CD4-positive, alpha-beta T cell treated with Interleukin-15 for 4 hours (primary cell): ENCODE results near the gene SHE.

Source experiments
- DNase-seq: peaks from one replicate; pipeline ENCODE4 v3.0.0-alpha.2; 2020; ENCODE audit warnings: low spot score

SHE gene

DNA sequence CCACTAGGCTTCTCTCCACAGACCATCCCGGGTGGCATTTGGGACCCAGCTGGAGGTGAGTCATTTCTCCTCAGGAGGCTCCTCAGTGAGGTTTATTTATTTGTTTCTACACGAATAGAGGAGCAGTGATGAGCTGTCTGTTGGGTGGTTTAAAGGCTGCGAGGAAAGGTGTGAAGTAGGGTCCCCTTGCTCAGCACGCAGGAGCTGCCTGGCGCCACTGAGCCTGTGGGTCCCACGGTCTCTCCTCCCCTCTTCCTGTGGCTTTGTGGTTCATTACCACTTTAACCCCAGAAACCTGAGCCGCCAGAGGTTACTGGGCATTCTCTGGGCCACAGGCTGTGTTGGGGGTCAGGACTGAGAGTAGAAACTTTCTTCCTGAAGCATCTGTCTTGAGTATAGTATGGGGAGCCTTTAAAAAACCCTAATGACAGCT is 57.2 kb downstream of the SHE start:
- peak; percentile 56 for DNase-seq

DNA sequence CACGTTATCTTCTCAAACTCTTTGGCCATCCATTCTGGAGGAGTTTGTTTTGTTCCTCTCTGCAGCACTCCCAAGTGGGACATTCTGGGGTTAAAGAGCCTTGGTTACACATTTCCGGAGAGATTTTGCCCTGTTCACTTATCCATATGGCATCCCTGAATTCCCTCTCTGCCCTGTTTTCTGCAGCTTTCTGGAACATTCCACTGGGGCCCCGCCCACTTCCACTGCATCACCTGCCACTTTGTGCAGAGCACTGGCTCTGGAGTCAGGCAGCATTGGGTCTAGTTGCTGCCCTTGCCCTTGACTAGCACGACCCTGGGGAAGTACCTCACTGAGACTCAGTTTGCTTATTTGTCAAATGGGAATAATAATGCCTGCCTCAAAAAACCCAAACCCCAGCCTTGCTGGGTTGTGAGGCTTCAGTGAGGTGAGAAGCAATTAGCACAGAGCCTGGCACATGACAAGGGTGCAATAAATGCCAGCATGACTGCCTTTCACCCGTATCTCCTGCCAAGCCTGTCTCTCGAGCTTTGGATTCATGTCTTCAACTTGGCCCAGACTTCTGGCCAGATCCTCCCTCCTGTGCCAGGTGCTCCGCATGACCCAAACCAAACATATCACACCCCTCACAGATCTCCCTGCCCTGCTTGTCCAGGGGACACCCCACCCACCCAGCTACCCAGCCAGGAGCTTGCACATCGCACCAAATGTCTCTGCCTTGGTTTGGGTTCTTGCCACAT is 58.8 kb downstream of the SHE start:
- DNase-seq, result no peak

DNA sequence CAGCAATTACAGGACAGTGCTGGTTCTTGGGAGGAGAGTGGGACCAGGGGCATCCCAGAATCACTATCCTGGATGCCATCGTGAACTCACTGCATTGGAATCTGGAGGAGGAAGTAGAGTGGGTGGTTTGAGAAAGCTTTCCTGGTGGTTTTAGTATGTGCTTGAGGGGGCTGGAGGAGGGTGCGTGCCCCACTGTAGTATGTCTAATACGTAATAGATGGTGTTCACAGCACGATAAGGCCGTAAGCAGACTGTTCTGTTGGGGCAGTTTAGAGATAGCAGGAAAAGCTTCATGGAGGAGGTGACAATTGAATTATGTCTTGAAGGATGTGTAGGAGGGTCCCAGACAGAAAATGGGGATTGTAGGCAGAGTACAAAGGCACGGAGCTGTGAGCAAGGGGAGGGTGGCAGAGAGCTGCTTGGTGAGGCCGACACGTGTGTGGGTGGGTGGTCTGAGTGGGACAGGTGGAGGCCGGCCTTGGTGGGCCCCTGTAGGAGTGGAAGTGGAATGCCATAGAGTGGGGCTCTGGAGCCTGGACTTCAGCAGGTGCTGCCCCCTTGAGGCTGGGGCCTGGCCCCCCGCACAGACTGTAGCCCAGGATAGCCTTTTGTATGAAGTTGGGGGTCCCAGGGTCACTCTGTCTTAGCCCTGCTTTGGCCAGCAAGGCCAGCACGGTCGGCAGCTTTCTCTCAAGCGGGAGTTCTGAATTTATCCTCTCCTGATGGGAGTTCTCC is 60.0 kb downstream of the SHE start:
- no peak for DNase-seq

DNA sequence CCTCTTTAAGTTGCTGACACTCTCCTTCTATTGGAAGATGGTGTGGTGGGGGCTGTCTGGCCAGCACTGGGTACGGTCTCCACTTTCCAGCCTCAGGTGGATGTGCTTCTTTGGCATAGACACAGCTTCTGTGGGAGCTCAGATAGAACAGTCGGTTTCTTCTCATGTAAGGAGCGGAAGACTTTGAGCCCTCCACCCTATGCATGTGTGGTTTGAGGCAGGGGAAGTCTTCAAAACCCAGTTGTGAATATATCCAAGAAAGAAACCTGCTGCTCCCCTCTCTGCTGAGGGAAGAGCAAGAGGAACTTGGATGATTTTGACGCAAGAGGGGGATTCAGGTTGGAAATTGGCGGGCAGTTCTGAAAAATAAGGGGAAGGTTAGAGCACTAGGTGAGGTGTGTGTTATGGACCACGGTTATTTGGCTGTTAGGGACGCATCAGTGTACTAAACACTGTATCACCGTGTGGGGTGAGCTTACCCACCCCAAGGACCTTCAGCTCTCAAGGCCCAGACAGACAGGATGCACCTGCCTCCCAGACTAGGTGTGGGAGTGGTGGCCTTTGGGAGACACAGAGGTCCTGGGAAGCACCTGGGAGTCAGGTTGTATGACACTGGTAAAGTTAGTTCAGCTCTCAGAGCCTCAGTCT is 60.8 kb downstream of the SHE start:
- no peak for DNase-seq

DNA sequence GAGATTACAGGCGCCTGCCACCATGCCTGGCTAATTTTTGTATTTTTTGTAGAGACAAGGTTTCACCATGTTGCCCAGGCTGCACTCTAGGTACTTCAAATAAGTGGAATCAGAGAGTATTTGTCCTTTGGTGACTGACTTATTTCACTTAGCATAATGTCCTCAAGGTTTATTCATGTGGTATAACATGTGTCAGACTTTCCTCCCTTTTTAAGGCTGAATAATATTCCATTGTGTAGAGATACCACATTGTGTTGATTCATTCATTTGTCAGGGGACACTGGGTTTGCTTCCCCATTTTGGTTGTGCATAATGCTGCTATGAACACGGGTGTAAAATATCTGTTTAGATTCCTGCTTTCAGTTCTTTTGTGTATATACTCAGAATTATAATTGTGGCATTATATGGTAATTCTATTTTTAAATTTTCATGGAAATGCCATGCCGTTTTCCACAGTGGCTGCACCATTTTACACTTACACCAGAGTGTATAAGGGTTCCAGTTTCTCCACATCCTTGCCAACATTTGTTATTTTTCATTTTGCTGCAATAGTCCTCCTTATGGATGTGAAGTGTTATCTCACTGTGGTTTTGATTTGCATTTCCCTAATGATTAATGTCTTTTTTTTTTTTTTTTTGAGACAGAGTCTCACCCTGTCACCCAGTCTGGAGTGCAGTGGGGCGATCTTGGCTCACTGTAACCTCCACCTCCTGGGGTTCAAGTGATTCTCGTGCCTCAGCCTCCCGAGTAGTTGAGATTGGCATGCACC is 62.0 kb downstream of the SHE start:
- no peak for DNase-seq

DNA sequence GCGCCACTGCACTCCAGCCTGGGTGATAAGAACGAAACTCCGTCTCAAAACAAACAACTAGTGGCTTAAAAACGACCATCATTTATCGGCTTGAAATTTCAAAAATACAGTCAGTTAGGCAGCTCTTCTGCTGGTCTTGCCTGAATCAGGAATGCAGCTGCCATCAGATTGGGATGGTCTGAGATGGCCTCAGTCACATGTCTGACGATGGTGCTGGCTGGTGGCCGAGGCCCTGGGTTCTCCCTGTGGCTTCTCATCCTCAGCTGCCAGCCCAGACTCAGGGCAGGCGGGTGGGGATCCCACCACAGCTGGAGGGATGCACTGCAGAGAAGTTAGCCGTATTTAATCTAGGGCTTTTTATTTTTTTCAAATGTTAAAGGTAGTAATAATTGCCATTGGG is 65.8 kb downstream of the SHE start:
- no peak for DNase-seq

DNA sequence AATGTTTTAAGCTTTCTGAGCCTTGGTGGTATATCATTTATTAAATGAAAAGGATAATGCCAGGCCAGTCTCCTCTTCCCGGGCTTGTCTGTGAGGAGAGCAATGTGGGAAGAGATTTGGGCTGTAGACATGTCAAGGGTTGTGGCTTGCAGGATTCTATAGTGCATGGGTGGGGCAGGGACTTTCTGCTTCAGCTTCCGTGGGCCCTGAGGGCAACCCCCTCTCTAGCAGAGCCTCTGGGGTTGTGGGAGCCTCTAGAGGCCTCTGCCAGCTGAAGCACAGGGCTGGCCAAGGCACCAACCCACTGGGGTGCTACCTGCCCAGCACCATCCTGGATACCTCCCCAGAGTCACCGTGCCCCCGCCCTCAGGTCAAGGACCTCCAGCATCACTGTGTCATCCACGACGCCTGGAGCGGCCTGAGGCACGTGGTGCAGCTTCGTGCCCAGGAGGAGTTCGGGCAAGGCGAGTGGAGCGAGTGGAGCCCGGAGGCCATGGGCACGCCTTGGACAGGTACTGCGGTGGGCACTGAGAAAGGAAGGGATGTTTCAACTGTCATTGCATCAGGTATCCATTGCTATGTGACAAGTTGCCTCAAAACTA is 66.5 kb downstream of the SHE start:
- no peak for DNase-seq

DNA sequence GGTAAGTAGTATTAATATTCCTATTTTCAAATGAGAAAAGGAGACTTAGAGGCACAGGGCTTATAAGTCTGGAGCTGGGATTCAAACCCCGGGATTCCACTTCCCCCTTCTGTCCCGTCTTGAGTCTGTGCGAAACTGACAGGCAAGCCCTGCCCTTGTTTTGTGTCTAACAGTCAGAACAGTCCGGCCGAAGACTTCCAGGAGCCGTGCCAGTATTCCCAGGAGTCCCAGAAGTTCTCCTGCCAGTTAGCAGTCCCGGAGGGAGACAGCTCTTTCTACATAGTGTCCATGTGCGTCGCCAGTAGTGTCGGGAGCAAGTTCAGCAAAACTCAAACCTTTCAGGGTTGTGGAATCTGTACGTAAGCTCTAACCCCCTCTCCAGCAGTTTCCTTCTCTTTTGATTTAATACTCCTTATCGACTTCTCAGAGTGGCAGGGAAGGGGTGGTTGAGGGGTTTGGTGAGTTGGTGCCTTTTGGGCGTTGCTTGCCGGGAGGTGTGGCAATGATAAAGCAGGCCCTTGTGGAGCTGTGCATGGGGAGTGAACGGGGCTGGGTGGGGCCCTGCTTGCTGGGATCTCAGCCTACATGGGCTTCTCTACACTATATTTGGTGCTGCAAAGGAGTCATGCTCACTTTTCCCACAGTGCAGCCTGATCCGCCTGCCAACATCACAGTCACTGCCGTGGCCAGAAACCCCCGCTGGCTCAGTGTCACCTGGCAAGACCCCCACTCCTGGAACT is 67.7 kb downstream of the SHE start:
- DNase-seq, result no peak

DNA sequence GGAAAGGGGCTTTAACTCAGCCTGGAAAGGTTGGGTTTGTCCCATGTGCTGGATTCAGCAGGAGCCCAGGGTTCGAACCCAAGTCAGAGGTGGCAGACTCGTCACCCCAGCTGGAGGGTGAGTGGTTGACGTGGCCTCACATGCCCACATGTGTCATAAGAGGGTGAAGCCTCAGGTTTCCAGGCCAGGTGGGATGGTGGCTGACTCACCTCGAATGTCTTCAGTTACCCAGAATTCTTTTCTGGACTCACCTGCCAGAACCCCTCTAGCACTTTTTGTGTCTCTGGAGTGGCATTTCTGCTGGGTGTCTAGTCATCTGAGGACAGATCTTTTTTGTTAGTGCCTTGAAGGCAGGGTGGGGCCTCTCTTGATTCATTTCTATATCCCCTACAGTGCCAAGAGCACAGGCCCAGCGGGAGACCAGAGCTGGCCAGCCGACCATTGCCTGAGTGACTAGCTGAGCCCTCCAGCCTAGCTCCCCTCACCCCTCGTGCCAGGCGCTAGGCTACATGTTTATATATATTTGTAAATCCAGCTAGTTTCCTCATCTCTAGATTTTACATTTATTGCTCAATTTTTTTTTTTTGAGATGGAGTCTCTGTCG is 68.9 kb downstream of the SHE start:
- peak; percentile 70 for DNase-seq

DNA sequence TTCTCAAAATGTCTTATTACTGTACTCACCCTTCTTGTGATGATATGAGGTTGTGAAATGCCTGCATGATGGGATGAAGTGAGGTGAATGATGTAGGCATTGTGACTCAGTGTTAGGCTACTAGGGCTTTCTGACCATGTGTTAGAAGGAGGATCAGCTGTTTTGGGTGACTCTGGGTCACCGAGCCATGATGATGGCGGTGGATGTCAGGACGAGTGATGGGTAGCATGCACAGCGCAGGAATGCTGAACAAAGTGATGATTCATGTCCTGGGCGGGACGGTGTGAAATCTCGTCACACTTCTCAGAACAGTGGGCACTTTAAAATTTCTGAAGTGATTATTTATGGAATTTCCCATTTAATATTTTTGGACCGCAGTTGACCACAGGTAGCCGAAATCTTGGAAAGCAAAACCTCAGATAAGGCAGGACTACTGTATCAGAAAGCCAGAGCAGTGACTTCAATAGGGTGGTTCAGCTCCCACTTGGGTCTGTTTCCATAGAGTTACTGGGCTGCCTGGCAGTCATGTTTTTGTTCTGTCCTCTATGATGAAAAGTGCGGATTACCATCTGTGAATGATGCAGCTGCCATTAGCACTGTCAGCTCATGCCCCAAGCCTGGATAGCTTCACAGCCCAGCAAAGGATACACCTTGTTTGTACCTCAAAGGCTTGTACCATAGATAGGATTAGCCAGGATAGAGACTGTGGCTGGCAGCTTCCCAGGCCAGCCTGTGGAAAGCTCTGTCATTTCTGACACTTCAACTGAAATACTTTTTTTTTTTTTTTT is 70.4 kb downstream of the SHE start:
- peak; percentile 78 for DNase-seq

DNA sequence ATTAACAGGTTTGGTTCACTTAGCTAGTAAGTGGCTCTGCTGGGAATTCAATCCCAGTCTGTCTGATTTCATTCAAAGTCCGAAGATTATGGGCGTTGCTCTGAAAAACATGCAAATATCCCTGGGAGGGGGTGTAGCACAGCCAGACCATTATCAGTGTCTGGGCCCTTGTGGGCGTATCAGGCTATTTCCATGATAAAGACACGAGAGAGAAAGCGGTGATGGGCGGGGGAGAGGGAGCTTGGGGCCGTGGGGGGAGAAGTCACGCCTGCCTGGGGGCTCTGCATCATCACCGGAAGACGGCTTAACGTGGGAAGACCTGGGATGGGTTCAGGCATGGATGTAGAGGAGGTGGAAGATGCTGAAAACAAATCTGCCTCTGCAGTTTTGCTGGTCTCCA is 71.3 kb downstream of the SHE start:
- DNase-seq, result no peak

DNA sequence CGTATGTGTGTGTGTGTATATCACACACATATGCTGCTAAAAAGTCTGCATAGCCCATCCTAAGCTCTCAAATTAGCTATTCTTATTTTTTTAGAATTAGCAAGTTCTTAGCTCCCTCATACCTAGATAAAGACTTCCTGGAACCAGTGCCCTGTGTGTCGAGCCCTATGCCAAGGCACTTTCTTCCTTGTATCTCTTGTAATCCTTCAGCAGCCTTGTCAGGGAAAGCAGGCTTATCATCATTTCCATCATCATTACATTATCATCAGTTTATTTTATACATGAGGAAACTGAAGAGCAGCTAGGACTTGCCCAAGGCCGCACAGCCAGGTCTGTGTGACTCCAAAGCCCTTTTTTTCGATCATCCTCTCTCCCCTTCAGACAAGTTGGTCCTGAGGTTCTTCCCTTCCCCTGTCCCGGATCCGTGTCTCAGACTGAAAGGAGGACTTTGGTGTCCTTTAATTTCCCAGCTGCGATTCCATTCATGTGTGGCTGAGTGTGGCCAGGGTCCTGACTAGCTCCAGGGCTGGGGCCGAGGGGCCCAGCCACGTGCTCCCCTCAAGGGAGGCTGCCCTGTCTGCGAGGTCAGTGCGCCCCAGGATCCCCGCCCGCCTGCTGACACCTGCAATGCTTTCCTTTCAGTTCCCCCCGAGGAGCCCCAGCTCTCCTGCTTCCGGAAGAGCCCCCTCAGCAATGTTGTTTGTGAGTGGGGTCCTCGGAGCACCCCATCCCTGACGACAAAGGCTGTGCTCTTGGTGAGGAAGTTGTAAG is 72.2 kb downstream of the SHE start:
- DNase-seq, result no peak
